GM19240 (cell line): ENCODE data around the gene SLC17A6.
A peak's percentile ranks its signal among the peaks of the same experiment; 100 is the strongest.

Experiments used
- DNase-seq: peaks from one replicate; pipeline ENCODE4 v3.0.0; 2011; ENCODE audit warnings: low spot score; ENCODE audit not compliant: insufficient read length

The SLC17A6 gene

DNA sequence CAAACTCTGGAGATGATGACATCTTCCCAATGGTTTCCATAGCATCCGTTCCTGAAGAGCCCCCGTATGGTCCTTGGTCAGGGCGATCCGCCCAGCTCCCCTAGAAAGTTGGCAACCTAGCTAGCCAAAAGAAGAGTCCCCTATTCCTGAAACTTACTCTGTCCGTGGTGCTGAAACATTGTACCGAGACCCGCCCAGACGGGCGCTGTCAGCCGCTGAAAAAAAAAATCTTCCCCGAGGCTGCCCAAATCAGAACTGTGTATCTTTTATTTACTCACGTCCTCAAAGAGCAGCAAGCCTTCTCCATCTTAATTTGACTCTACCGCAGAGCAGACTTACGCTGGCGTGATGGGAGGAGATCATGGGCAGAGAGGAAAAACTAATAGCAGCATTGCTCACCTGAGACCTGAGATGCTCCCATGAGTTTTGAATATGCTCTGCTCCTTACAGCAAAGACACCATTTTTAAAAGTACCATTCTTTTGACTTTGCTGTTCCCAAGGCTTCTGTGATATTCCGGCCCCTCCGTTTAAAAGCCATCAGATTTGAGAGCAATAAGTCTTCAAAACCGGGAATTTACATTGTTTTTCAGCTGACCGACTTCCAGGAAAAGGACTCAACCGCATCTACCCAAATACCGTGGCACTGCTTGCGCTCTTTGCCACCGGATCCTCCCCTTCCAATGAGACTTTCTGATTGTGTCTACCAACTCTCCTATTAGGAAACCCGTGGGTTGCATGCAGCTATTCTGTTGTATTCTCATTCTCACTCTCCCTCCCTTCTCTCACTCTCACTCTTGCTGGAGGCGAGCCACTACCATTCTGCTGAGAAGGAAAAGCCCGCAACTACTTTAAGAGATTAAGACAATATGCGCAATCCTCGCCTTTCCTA is at the start of gene SLC17A6:
Gene SLC17A6 (plus strand): TSS at position 786 of the 890 bp plus-strand sequence. CDS start 153 bp downstream, outside the sequence.
- DNase-seq, result peak; percentile 9

DNA sequence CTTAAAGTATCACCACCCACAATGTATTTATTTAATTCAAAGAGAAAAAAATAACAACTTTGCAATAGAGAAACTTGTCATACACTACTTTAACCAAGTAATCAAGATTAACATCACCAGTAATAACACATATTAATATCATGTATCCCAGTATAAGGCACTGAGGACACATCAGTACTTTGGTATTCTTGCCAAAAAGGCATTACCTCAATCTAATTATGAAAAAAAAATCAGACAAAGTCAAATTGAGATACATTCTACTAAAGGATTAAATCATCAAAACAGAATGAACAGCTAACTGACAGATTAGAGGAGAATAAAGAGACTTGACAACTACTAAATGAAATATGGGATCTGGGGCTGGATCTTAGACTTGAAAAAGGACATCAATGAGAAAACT is 35.8 kb upstream of the SLC17A6 start:
- no peak for DNase-seq

DNA sequence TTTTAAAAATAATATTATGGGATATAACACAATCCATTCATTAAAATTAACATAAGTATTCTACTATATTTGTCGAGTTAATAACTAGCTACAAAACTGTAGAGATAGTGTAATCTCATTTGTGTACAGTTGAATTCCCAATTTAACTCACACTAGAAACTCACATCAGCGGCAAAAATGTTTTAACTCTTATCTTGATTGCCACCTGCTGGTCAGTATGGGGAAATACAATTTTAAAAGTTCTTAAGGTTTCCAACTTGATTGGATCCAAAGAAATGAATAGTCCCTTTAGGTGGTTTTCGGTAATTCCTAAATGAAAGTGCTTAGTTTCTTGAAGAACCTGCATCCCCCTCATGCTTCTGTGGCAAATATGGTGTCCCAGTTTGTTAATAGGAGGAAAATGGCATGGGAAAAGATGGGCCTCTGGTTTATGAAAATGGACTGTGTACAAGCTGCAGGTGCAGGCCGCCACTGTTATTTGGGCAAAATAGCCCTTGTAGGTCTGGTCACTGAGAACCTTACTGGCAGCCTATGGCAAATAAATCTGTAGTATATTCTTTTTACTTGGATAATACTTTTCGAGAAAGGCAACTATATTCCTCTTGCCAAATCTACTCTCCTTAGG is 33.7 kb upstream of the SLC17A6 start:
- DNase-seq, result peak; percentile 1

DNA sequence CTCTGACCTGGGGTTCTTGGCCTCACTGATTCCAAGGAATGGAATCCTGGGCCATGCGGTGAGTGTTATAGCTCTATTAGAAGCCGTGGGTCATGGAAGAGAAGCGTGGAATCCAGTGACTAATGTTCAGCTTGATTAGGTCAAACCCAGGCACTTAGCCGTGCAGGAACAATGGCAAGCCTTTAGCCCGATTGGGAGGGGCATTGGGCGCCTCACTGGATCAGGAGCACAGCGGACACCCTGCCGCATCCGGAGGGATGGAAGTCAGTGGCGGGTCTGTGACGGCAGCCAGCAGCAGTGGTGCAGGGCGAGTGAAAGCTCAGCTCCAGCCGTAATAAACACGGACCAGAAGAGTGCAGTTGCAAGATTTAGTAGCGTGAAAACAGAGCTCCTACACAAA is 20.5 kb upstream of the SLC17A6 start:
- no peak for DNase-seq

DNA sequence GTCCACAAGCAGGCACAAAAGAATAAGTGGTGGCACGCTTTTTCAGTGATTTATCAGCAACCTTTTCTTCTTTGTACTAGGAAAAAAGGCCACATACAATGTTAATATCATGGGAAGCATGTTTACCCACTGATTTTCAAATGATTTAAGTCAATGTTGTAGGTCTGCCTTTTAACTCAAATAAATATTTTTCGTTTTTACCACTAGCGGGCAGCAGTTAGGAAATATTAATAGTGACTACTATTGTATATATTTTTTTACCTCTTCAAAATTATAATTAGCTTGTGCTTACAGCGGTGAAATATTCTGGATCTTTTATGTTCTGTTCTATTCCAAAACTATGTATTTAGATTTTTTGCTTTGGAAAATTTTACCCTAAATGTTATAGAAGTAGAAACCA is 6.4 kb upstream of the SLC17A6 start:
- DNase-seq, result no peak

DNA sequence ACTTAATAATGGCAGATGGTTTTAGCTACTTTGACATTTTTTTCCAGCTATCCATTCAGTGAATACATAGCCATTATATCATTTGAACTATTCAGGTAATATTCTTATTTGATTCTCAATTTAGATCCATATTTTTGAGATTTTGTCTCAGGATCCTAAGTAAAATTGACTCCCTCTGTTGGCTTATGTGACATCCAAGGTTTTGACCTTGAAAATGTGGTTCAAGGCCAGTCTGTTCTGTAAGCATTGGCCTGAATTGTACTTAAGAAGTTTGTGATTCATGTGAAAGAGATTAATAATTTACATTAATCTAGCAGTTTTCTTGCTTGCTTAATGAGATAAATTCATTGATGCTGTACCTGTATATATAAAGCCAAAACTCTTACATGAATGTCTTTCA is 1.6 kb upstream of the SLC17A6 start:
- no peak for DNase-seq

DNA sequence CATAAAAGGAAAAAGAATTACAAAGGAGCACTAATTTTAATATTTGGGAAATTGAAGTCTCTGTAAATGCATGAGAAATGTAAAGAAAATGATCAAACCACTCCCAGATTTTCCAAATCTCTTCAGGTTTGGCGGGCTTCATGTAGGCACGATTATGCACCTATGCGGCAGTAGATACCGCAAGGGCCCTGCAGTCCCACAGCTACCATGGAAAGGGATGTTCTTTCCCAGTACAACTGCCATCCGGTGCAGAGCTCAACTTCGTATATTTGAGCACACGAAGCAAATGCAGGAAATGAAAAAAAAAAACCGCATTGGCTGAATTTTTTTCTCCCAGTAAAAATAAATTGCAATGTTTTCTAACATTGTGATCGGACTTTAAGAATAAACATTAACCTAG is 1.4 kb downstream of the SLC17A6 start:
- DNase-seq, result no peak

DNA sequence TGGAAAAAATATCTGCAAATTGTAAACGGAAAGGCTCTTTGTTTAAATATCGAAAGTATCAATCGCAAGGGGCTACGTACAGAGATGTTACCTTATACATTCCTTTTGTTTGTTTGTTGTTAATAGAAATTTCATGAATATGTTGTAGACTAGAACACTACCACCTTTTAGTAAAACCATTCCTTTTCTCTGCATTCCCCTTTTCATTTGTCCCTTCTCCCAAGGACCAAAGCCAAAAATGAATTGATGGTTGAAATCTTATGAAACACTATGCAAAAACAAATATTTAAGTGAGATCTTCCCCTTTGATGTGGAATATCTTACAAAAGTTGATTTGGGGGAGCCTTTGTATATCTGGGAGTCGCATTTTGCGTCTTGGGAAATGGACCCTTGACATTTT is 2.1 kb downstream of the SLC17A6 start:
- no peak for DNase-seq

DNA sequence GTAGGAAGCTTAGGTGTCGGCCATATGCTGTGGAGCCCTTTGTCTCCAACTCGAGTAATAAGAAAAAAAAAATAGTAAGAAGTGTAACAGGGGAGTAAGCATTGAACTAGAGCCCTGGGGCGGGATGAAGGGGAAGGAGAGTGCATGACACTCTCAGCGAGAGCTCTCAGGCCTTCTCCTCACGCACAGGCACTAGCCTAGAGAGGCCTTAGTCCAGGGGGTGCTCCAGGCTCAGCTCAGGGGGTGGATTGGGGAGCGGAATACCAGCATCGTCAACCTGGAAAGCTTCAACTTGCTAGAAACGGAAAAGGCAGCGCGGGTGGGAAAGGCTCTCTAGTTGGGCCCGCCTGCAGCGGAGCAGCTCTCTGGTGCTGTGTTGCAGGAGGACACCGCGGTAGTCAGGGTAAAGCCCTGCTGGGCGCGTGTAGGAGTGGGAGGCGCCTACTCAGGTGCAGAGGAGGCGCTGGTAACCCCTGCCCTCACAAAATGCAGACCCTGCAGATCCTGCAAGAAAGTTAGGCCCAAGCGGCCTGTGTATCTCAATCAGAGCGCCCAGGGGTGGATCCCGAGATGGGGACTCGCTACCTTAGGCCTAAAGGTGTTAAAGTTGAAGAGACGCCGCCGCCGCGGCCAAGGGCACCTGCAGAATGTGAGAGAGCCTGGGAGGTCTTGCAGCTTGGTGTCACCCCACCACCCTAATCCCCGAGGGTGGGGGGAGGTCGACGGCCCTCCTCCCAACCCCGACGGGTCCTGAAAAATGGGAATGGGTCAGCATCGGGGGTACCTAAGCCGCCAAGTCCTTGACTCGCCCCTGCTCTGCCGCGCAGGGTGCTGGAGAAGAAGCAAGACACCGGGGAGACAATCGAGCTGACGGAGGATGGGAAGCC is 2.8 kb downstream of the SLC17A6 start:
- no peak for DNase-seq

DNA sequence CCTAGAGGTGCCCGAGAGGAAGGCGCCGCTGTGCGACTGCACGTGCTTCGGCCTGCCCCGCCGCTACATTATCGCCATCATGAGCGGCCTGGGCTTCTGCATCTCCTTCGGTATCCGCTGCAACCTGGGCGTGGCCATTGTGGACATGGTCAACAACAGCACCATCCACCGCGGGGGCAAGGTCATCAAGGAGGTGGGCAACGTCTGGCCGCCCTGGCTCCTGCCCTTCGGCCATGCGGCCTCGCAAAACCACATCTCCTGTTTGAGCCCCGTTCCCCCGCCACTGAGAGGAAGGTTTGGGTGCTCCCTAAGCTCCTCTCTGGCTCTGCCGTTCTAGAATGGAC is 3.4 kb downstream of the SLC17A6 start:
- DNase-seq, result no peak

DNA sequence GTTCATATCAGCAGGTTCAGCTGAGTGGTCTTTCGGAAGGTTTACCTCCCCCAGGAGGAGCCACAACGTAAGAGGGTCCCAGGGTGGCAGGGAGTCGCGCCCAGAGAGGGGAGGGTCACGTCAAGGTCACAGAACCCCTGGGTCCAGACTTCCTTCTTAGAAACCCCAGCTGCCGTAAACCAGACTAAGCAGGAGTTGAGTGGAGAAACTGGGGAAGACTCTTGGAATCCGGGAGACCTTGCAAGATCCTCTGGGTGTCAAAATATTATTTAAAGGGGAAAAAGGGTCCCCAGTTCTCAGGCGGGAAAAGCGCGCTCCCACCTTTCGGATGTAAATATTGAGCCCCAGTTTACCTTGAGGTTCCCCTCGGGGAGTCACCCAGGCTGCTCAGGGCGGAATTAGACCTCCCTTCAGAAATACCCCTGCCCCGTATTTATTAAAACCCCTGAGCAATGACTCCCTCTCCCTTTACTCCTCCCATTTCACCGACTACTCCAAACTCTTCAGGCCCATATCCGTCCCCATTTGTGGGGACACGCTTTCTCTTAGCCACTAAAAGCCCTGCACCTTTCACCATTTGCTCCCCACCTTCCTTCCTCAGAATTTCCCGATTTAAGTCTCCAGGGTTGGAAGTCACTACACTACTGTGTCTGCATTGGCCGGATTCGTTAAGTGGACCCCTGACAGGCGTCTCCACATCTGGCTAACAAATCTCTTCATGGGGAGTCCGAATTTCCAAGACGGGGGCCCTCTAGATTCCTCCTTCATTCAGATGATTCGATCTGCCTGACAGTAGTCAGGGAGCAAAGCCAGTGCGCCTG is 4.2 kb downstream of the SLC17A6 start:
- DNase-seq, result no peak

DNA sequence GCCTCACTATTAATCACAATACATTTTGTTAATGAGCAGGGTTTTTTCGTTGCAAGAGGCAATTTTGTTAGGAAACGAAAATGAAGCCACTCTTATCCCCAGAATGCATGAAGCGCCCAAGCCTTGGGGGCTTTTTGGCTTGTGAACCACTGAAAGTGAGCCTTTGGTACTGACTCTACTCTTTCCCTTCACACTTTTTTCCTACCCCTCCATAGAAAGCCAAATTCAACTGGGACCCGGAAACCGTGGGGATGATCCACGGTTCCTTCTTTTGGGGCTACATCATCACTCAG is 4.8 kb downstream of the SLC17A6 start:
- DNase-seq, result no peak

DNA sequence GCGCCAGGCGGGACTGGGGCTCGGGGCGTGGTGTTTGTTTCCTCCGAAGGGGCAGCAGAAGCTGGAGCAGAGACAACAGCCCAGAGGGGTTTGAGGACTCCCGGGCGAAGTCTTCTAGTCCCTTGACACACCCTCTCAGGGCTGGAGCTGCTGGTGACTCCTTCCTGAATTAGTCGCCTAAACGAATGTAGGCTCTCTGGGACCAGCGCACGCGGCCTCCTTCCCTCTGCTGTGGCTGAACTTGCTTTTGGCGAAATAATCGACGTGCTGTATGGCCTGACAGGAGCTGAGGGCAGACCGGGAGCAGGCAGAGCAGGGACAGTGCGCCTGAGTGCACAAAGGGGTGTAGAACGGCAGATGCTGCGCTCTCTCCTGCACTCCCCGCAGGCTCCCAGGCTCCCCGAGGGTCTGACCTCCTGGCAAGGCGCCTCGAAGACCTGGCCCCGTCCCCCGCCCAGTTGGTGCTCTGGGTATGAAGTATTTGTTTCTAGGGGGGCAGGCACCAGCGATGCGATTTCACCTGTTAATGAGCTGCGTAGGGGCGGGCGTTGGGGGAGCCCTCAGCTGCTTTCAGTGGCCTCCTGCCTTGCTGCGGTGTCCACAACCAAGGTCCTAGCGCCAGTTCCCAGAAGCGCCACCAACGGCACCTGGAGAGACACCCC is 5.3 kb downstream of the SLC17A6 start:
- DNase-seq, result no peak

DNA sequence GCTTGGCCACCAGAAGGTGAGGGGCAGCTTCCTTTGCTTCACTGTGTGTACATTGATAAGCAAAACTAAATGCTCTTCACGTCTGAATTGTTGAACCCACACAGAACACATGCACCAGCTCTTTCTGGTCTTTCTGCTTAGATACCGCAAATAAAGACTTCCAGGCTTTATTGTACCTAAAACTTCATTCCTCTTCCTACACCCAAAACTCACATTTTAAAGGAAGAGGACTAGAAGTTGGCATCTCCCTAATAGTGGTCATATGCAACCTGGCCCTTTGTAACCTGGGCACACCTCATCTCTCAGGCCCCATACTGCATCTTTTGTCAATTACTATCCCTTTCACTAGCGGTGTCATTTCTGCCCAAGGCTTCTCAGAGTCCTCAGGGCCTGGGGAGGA is 5.9 kb downstream of the SLC17A6 start:
- DNase-seq, result no peak

DNA sequence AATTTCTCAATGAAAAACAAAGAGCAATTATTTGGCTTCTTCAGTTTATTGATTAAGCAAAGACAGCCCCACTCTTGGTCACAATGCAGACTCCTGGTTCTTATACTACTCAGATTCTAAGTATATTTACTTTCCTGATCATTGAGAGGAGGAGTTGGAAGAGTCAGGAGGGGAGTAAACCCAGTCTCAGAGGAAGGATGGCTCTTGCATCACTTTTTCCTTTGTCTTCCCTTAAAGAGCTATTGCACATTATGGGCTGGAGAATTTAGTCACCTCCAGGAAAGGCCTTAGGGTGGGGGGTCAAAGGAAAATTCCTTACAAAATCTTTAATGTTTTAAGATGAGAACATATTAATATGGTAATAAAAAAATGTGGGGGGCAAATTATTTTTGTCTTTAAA is 8.1 kb downstream of the SLC17A6 start:
- no peak for DNase-seq

DNA sequence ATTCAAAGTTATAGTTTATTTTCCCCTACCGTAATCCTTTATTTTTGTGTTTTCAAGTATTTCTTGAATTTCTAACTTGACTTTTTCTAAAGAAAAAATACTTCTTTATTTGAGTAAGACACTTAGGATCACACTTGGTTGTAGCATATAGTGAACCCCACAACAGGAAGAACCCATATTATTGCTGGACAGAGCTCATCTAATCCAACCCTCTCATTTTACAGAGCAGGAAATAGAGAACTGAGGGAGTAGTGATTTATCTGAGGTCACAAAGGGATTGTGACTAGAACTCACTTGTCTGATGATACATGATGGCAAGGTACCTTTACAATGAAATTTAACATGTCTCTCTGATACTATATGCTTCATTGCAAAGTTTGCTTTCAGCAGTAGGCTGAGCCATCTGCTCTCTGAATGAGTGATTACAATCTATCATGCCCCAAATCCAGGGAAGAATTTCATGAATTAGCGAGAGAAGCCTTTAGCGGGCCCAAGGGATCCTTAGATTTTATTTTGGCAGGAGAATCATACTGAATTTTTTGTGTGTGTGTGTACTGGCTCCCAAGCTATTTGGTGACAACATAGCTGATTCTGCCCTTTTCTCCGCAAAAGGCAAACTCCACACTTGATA is 9.8 kb downstream of the SLC17A6 start:
- DNase-seq, result no peak

DNA sequence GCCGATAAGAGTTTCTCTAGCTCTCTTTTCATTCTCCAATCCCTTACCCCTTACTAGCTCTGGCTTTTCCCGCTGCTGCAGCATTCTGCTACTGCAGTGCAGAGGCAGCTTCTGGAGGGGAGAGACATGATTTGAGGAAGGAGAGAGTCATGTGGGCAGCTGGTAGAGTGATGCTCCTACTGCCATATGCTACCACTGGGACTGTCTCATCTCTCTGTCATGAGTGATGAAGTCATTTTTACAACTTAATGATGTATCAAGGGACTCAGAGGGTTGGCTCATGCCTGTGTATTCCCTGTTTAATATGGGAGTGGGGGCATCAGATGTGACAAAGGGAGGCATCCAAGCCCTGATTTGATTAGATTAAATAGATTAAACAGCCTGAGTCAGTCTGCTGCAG is 11.3 kb downstream of the SLC17A6 start:
- DNase-seq, result no peak

DNA sequence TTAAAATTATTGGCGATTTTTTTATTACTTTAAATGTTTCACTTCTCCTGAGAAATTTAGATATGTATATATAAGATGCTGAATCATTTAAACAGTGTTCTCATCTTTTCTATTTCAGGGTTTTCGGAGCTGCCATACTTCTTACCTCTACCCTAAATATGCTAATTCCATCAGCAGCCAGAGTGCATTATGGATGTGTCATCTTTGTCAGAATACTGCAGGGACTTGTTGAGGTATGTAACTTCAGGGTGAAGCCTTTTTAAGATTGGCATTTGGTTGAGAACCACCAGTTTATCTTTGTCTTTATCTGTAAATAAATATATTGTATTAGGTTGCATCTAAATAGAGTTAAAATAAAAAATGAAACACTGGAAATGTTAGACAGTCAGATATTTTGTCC is 21.1 kb downstream of the SLC17A6 start:
- DNase-seq, result no peak

DNA sequence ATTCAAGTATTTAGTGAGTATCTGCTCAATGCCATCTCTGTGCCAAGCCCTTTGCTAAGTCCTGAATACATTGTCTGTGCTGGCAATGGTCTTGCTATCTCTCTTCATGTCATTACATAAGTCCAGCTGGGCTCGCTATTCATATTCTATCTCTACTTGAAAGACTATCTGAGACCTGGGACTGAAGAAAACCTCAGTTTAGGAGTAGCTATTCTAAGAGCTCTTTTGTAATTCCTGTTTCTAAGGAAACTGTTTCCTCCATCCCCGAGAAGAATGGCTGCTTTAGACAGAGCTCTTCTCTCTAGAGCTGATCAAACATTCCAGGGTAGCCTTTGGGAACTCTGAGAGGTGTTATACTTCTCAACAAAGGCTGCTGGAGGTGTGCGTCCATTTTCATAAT is 33.0 kb downstream of the SLC17A6 start:
- no peak for DNase-seq

DNA sequence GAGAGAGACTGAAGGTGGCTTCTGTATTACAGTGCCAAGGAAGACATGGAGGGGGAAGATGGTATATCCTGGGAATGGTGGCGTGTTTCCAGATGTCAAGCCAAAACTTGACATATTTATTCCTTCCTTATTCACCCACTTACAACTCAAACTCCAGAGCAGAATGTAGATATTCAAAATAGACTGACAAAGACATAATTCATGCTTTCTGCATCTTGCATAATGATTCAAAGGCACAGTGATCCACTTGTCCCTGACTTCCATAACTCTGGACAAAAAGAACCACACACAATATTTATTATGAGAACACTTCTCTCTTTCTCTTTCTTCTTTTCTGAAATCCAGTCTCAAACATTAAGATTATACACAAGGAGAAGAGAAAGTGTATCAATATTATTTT is 48.9 kb downstream of the SLC17A6 start:
- DNase-seq, result no peak
